GM11168 (cell line): ENCODE results near the gene CXorf65.

ENCODE experiments used
- in situ Hi-C: fragments of 300-500 bp; cut with MboI; formaldehyde crosslinking; loops from one replicate; pipeline ENCODE4 v1.12.0; 2022; ENCODE audit warnings: low sequenced_read_pairs; ENCODE audit not compliant: unreplicated experiment

Gene CXorf65

DNA sequence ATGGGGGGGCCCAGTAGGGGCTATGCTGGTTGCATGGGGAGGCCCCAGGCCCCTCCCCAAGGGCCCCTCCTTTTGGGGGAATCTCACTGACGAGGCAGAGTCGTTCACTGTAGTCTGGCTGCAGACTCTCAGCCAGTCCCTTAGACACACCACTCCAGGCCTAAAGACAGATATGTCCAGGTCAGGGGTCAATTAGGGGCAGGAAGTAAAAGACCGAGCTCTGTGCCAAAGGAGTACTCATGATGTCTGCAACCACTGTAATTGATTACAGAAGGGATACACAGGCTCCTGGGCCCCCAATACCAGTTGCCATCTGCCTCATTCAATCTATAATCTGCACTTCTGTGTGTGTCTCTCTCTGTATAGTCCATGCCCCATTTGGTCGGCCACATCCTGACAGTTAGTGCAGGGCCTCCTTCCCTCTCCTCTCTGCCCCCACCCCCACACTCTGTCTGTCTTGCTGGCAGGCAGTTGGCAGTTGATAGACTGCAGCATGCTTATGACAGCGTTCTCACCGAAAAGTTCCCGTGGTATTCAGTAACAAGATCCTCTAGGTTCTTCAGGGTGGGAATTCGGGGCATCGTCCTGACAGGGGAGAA lies 1.3 kb upstream of the CXorf65 start:
- in situ Hi-C loops = no loop called here

- in situ Hi-C loops = no loop called here
Measured at GRCh38 chrX:71107245-71107644, 705 bp upstream of the CXorf65 start.

DNA sequence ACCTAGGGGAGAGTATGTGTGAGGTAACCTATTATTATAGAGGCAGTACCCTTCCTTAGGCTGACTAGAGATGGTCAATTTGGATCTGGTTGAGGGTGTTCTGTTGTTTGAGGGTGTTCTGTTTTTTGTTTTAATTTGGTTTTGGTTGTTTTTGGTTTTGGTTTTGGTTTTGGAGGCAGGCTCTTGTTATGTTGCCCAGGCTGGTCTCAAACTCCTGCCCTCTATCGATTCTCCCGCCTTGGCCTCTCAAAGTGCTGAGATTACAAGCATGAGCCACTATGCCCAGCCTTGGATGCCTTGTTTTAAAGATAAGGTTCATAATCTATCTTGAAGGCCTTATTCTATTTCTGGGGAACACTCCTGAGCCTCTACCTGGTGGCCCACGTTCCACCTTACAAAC lies 912 bp downstream of the CXorf65 start:
- in situ Hi-C loops = no loop called here

DNA sequence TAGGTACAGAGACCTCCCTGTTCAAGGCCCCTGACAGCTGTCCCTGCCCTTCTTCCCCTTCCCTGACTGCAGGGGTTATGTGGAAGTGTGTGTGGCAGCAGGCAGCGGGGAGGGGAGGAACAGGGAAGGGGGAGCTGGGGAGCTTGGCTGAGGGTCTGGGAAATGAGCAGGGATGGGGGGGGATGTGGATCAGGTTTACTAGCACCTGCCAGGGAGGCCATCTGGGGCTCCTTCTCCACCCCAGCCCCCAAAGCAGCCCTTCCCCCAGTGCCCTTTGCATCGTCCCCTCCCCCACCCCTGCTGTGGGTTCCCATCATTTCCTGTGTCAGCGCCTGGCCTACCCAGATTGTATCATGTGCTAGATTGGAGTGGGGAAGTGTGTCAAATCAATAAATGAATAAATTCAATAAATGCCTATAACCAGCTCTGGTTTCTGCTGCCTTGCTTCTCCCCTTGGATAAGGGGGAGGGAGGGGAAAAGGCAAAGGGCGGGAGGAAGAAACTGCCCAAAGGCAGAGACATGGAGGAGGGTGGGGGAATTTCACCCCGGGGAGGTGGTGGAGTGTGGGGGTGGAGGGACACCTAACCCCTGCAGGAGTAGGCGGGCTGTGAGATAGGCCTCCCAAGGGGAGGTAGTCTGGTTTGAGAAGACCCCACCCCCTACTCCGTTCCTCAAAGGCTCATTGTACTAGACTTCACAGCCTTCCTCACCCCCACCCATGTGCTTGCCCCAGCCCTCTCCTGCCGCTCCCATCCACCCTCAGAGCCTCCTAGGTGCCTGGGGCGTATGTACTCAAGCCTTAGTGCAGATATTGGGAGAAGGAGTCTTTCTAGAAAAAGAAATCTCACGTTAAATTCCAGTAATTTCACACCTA lies 3.2 kb downstream of the CXorf65 start:
- in situ Hi-C loops = no loop called here

- in situ Hi-C loops = no loop called here
Measured at GRCh38 chrX:71102292-71102691, 4.2 kb downstream of the CXorf65 start.

DNA sequence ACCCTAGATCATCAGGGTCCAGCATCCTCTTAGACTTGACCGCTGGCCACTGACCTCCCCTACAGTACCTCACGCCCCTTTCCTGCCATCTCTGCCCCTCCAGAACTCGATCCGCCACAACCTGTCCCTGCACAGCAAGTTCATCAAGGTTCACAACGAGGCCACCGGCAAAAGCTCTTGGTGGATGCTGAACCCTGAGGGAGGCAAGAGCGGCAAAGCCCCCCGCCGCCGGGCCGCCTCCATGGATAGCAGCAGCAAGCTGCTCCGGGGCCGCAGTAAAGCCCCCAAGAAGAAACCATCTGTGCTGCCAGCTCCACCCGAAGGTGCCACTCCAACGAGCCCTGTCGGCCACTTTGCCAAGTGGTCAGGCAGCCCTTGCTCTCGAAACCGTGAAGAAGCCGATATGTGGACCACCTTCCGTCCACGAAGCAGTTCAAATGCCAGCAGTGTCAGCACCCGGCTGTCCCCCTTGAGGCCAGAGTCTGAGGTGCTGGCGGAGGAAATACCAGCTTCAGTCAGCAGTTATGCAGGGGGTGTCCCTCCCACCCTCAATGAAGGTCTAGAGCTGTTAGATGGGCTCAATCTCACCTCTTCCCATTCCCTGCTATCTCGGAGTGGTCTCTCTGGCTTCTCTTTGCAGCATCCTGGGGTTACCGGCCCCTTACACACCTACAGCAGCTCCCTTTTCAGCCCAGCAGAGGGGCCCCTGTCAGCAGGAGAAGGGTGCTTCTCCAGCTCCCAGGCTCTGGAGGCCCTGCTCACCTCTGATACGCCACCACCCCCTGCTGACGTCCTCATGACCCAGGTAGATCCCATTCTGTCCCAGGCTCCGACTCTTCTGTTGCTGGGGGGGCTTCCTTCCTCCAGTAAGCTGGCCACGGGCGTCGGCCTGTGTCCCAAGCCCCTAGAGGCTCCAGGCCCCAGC lies 5.7 kb downstream of the CXorf65 start:
- in situ Hi-C loops = no loop called here

- in situ Hi-C loops = no loop called here
Measured at GRCh38 chrX:71099736-71100135, 6.8 kb downstream of the CXorf65 start.

DNA sequence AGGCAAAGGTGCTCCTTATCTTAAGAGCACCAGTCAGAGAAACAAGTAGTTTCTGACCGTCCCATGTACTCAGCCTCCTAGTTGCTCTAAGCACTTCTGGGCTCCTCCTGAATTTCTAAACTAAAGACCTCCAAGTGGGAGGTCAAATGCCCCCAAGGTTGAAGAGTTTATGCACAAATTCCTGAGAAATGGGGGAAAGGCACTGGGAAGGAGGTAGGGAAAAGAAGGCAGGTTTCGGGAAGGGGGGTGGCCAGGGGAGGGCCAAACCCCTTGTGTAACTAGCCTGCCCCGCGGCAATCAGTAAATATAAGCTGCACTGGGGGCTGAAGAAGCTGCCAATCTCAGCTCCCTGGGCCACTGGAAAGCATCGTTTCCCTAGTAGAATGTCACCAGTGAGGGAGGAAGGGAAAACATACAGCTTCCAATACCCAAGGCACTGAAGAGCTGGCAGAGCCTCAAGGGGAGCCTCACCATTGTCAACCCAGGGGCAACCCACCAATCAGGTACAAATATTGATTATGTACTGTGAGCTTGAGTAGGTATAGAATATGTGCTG lies 7.5 kb downstream of the CXorf65 start:
- in situ Hi-C loops = no loop called here

GRCh38 chrX:71098302-71098701 lies 8.2 kb downstream of the CXorf65 start:
- in situ Hi-C loops = no loop called here

GRCh38 chrX:71096760-71097032 lies 9.8 kb downstream of the CXorf65 start:
- in situ Hi-C loops = no loop called here

GRCh38 chrX:71095981-71096759 lies 10.4 kb downstream of the CXorf65 start:
- in situ Hi-C loops = no loop called here

GRCh38 chrX:71095555-71095980 lies 11.0 kb downstream of the CXorf65 start, which contains the start of gene FOXO4:
Gene FOXO4, plus strand, starts transcription at chrX:71095851. Its CDS starts 678 bp downstream, at chrX:71096529.
- in situ Hi-C loops = no loop called here

DNA sequence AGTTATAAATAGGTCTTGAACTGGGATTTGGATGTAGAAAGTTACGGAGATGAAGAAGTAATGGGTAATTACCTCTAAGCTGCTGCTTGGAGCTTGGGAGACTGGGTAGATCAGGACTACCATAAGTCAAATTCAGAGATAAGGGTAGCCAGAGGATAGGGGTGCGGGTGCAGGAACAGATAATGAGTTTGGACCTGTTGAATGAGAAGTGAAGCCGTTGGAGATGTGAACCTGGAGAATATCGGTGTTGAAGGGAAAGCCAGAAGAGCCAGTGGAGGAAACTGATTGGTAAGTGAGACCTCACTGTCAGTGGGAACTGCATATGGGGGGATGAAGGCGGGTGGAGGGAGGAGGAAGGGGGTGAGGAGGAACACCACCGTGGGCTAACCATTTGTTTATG lies 11.5 kb downstream of the CXorf65 start:
- in situ Hi-C loops = no loop called here

- in situ Hi-C loops = no loop called here
Measured at GRCh38 chrX:71091263-71091662, 15.3 kb downstream of the CXorf65 start.

GRCh38 chrX:71085900-71086299 lies 20.6 kb downstream of the CXorf65 start:
- in situ Hi-C loops = no loop called here

- in situ Hi-C loops = no loop called here
Measured at GRCh38 chrX:71082822-71083221, 23.7 kb downstream of the CXorf65 start.

DNA sequence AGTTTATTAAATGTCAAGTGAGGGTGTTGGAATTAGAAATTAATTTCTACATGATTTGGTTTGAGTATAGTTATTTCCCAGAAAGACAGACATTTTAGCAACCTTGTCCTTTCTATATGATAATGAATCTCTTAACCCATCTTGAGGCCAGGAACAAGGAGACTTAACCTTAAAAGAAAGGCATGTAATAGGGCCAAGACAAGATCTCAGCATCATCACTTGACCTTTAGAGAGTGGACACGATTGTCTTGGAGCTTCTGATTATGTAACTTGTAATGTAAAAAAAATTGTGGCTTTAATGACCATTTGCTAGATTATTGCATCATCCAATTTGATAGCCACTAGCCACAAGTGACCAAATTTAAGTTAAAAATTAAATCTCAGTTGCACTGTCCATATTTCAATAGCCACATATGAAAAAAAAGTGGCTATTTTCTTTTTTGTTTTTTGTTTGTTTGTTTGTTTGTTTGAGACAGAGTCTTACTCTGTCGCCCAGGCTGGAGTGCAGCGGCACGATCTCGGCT lies 24.4 kb downstream of the CXorf65 start:
- in situ Hi-C loops = no loop called here

- in situ Hi-C loops = no loop called here
Measured at GRCh38 chrX:71081330-71082123, 25.0 kb downstream of the CXorf65 start.

DNA sequence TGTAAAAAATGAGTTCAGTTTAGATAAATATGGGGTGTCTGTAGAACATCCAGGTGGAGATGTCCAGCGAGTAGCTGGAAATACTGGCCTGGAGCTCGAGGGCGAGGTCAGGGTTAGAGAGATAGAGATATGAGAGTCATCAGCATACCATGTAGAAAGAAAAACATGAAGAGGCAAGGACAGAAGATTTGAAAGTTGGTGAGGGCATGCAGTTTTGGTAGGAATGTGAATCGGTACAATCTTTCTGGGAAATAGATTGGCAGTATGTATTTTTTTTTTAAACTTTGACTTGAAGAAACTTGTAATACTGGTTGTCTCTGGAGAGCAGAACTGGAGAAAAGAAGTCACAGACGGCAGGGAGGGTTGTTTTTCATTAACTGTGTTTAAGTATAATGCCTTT lies 36.0 kb downstream of the CXorf65 start:
- in situ Hi-C loops = no loop called here
